Breast epithelium (tissue), 4 donors: ENCODE measurements around the gene NOBOX. TPM values are rescaled to one million over a fixed set of nuclear protein-coding genes. Genes with fewer than 3 reads are reported as not detected.

Experiments
- DNase-seq, 2 donors: peaks; one replicate each; pipeline ENCODE4 v3.0.0-alpha.2; 2019; ENCODE audit warnings: low spot score in 2 of 2
- H3K27ac ChIP-seq, 2 donors: fragments of 200-600 bp; sonication (generic) in 1 of 2; one replicate each; pipeline ENCODE4 v1.5.1; 2016 to 2019; ENCODE audit warnings: mild to moderate bottlenecking in 1 of 2
- H3K27me3 ChIP-seq, 2 donors: fragments of 200-600 bp; sonication (generic) in 1 of 2; one replicate each; pipeline versions ENCODE4 v1.5.1 to v1.6.0; 2017 to 2019; ENCODE audit warnings: control low read depth in 1 of 2, mild to moderate bottlenecking in 1 of 2
- H3K36me3 ChIP-seq: fragments of 200-600 bp; one replicate; pipeline ENCODE4 v1.5.1; 2019
- H3K4me1 ChIP-seq, 2 donors: fragments of 200-600 bp; sonication (generic); one replicate each; pipeline ENCODE4 v1.5.1; 2016 to 2019; ENCODE audit warnings: control low read depth in 1 of 2
- H3K4me3 ChIP-seq, 3 donors: fragments of 200-600 bp; sonication (generic); 1 replicate in 2 of 3; 2 replicates in 1 of 3; pipeline ENCODE4 v1.5.1; 2016 to 2019; ENCODE audit warnings: mild to moderate bottlenecking in 3 of 3, moderate library complexity in 2 of 3
- H3K9me3 ChIP-seq, 2 donors: fragments of 200-600 bp; sonication (generic) in 1 of 2; one replicate each; pipeline ENCODE4 v1.5.1; 2016 to 2019; ENCODE audit warnings: control low read depth in 1 of 2
- POLR2A ChIP-seq: fragments of 450-650 bp; IDR thresholded peaks from one replicate; pipeline ENCODE4 v1.6.1; 2016; ENCODE audit warnings: antibody characterized with exemption, mild to moderate bottlenecking, moderate library complexity
- POLR2AphosphoS5 ChIP-seq, 3 donors: sonication (generic); formaldehyde crosslinking; IDR thresholded peaks; one replicate each; pipeline ENCODE4 v1.6.1; 2017; ENCODE audit warnings: antibody characterized with exemption in 3 of 3
- intact Hi-C: fragments of 100-400 bp; cut with DNase I; formaldehyde crosslinking; loops from one replicate; pipeline ENCODE4 v1.15.1; 2023; ENCODE audit warnings: low total_unique reads
- total RNA-seq, 3 donors: library from RNA; depleted of rRNA; stranded (reverse); fragments of >200 nt; gene quantifications; one replicate each; pipeline ENCODE4 v1.1.0, GENCODE V29; 2016
- TF ChIP-seq, protein P1 (sequence below), 3 donors: fragments of 450-650 bp; IDR thresholded peaks; one replicate each; pipeline ENCODE4 v1.5.1; 2016 to 2017; ENCODE audit warnings: antibody characterized with exemption in 3 of 3, mild to moderate bottlenecking in 3 of 3, moderate library complexity in 3 of 3

Gene NOBOX
- total RNA-seq, 3 donors from 2014 or later = not detected

DNA sequence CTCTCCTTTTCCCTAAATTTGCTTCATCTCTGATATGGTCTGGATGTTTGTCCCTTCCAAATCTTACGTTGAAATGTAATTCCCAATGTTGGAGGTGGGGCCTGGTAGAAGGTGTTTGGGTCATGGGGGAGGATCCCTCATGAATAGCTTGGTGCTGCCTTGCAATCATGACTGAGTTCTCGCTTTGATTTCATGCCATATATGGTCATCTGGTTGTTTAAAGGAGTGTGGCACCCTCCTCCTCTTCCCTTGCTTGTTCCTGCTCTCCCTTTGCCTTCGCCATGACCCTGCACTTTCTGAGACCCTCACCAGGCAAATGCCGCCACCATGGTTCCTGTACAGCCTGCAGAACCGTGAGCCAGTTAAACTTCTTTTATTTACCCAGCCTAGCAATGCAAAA lies 14.5 kb downstream of the NOBOX start:
- Histone ChIP-seq H3K9me3 (no peaks in the 10 kb centered on the region), H3K27ac (no peak overlapping the region), H3K27me3 (no peaks in the 10 kb centered on the region), H3K4me1 (no peaks in the 10 kb centered on the region), H3K36me3 (no peaks in the 10 kb centered on the region), H3K4me3 (no peak overlapping the region)
- intact Hi-C loops = no loop called here
- no peak for DNase-seq
- TF ChIP-seq POLR2AphosphoS5 (IDR thresholded peaks at IDR 0.05) (no peak), POLR2A (no peak)
- TF ChIP-seq, protein P1, sequence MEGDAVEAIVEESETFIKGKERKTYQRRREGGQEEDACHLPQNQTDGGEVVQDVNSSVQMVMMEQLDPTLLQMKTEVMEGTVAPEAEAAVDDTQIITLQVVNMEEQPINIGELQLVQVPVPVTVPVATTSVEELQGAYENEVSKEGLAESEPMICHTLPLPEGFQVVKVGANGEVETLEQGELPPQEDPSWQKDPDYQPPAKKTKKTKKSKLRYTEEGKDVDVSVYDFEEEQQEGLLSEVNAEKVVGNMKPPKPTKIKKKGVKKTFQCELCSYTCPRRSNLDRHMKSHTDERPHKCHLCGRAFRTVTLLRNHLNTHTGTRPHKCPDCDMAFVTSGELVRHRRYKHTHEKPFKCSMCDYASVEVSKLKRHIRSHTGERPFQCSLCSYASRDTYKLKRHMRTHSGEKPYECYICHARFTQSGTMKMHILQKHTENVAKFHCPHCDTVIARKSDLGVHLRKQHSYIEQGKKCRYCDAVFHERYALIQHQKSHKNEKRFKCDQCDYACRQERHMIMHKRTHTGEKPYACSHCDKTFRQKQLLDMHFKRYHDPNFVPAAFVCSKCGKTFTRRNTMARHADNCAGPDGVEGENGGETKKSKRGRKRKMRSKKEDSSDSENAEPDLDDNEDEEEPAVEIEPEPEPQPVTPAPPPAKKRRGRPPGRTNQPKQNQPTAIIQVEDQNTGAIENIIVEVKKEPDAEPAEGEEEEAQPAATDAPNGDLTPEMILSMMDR (IDR thresholded peaks at IDR 0.05) = no peak

DNA sequence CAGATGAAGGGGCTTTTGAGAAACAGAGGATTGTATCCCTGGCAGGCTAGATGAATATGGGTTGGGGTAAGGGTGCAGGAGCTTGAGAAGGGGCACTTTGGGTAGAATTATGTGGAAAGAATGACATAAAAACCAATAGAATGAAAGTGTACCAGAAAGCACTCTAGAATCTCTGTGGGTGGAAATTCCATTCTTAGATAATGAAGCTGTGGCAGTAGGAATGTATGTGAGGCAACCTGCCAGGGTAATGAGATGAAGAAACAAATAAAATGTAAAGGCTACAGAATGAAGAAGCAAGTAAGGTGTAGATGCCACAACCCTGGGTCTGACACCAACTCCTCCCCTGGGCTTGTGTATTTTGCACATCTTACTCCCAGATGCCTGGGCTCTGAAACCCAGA lies 16.8 kb downstream of the NOBOX start:
- Histone ChIP-seq H3K4me1 (no peaks in the 10 kb centered on the region), H3K27me3 (no peaks in the 10 kb centered on the region), H3K36me3 (no peaks in the 10 kb centered on the region), H3K9me3 (no peaks in the 10 kb centered on the region), H3K4me3 (no peak overlapping the region), H3K27ac (no peak overlapping the region)
- no peak for DNase-seq
- TF ChIP-seq POLR2AphosphoS5 (IDR thresholded peaks at IDR 0.05) (no peak), POLR2A (no peak)
- TF ChIP-seq, protein P1 (IDR thresholded peaks at IDR 0.05) = no peak
- intact Hi-C loops = no loop called here

- Histone ChIP-seq H3K4me3 (no peak overlapping the region), H3K27ac (no peak overlapping the region), H3K27me3 (no peaks in the 10 kb centered on the region), H3K4me1 (no peaks in the 10 kb centered on the region), H3K36me3 (no peaks in the 10 kb centered on the region), H3K9me3 (no peaks in the 10 kb centered on the region)
- intact Hi-C loops = no loop called here
- TF ChIP-seq POLR2AphosphoS5 (IDR thresholded peaks at IDR 0.05) = no peak
- no peak for TF ChIP-seq POLR2A
- TF ChIP-seq, protein P1 (IDR thresholded peaks at IDR 0.05) = no peak
- no peak for DNase-seq
Measured at GRCh38 chr7:144384555-144385245, 18.8 kb downstream of the NOBOX start.

GRCh38 chr7:144384071-144384470 lies 19.4 kb downstream of the NOBOX start:
- no peak for DNase-seq
- no peaks in the 10 kb centered on the region for H3K36me3 ChIP-seq
- no peak overlapping the region for H3K4me3 ChIP-seq
- intact Hi-C loops = no loop called here
- H3K9me3 ChIP-seq = no peaks in the 10 kb centered on the region
- no peaks in the 10 kb centered on the region for H3K27me3 ChIP-seq
- no peaks in the 10 kb centered on the region for H3K4me1 ChIP-seq
- H3K27ac ChIP-seq = no peak overlapping the region
- TF ChIP-seq, protein P1 (IDR thresholded peaks at IDR 0.05) = no peak
- no peak for TF ChIP-seq POLR2A

DNA sequence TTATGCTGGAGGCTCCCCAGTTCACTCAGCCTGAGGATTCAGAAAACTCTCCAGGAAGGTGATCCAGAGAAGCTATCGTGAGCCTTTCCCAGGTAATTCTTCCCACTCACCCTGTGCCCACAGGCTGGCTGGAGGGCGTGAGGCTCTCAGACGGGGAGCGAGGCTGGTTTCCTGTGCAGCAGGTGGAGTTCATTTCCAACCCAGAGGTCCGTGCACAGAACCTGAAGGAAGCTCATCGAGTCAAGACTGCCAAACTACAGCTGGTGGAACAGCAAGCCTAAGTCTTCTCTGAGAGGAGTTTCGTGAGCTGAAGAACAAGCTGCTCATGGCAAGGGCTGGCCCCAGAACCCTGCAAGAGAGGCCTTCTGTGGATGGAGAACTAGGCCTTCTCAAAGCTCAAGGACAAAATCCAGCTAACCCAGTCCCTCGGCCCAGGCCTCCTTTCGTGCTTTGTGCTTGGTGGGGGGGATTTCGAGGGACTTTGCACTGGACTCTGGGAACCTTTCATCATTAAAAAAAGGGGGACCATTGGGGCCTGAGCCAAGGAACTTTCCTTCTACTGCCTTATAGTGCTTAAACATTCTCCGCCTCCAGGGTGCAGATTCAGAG lies 23.6 kb downstream of the NOBOX start:
- H3K27me3 ChIP-seq = no peaks in the 10 kb centered on the region
- TF ChIP-seq, protein P1 (IDR thresholded peaks at IDR 0.05) = no peak
- no peak for TF ChIP-seq POLR2AphosphoS5 (IDR thresholded peaks at IDR 0.05)
- no peak for TF ChIP-seq POLR2A
- no peaks in the 10 kb centered on the region for H3K9me3 ChIP-seq
- no peak overlapping the region for H3K27ac ChIP-seq
- no peak overlapping the region for H3K4me3 ChIP-seq
- H3K4me1 ChIP-seq = no peaks in the 10 kb centered on the region
- intact Hi-C loops = no loop called here
- no peak for DNase-seq
- no peaks in the 10 kb centered on the region for H3K36me3 ChIP-seq
